Measurements from ENCODE around the gene CAPN12.

- TF ChIP-seq BHLHE40 (IDR thresholded peaks at IDR 0.05; ENCODE audit: low read depth, low read length), result no peak
- TF ChIP-seq, protein P1, sequence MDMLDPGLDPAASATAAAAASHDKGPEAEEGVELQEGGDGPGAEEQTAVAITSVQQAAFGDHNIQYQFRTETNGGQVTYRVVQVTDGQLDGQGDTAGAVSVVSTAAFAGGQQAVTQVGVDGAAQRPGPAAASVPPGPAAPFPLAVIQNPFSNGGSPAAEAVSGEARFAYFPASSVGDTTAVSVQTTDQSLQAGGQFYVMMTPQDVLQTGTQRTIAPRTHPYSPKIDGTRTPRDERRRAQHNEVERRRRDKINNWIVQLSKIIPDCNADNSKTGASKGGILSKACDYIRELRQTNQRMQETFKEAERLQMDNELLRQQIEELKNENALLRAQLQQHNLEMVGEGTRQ (IDR thresholded peaks at IDR 0.05), result no peak
- TF ChIP-seq ESRRA (IDR thresholded peaks at IDR 0.05; ENCODE audit: borderline replicate concordance, low read length), result no peak
Observed at GRCh38 chr19:38693380-38694223, 50.7 kb downstream of the CAPN12 start.
